ENCODE measurements around the gene ST6GALNAC6. TPM values are rescaled to one million over a fixed set of nuclear protein-coding genes. Genes with fewer than 3 reads are reported as not detected.

ST6GALNAC6 gene
- total and polyA plus RNA-seq, 2 of the 8 experiments (the other 6 are each of a cell fraction or from before 2014, with no cell fraction given): 43.7 to 64.4 TPM

DNA sequence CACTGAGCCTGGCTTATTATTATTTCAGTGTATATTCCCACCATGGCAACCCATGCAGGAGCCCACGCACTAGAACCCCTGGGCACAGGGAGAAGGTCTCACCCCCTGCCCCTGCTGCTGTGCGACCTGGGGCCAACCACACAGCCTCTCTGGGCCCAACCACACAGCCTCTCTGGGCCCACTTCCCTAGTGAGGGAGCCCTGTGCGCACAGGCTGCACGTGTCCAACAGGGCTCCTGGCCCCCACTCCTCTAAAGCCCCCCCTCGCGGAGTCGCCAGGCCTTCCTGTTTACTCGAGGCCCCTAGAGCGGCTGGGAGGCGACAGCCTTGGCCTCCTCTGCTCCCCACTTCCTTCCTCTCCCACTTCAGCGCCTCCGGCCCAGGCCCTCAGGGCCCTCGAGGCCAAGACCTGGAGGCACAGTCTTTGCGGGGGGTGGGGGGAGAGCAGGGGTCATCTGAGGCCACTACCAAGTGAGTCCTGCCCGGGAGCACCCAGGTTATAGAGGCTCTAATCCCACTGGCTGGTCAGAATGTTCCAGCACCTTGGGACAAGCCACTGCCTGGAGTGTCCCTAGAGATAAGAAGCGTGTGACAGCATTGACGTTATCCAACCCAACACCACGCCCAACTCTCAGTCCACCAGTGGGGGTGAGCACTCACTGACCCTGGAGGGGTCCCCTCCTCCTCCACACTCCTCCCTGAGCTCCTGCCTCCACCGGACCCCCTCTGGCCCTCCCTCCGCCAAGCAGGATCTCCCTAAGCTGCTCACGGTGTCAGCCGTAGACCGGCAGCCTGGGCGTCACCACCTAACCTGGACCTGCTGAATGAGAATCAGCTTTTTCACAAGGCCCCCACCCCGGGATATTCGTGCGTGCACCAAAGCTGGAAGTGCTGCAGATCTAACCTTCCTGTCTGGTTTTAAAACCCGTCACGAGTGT, 37.1 kb downstream of the ST6GALNAC6 start (continued):
- TF ChIP-seq NRF1 (IDR thresholded peaks at IDR 0.05; ENCODE audit: low read depth, low read length) (no peak), SIRT6 (IDR thresholded peaks at IDR 0.05; ENCODE audit: low read length) (no peak)
- TF ChIP-seq, protein P1, sequence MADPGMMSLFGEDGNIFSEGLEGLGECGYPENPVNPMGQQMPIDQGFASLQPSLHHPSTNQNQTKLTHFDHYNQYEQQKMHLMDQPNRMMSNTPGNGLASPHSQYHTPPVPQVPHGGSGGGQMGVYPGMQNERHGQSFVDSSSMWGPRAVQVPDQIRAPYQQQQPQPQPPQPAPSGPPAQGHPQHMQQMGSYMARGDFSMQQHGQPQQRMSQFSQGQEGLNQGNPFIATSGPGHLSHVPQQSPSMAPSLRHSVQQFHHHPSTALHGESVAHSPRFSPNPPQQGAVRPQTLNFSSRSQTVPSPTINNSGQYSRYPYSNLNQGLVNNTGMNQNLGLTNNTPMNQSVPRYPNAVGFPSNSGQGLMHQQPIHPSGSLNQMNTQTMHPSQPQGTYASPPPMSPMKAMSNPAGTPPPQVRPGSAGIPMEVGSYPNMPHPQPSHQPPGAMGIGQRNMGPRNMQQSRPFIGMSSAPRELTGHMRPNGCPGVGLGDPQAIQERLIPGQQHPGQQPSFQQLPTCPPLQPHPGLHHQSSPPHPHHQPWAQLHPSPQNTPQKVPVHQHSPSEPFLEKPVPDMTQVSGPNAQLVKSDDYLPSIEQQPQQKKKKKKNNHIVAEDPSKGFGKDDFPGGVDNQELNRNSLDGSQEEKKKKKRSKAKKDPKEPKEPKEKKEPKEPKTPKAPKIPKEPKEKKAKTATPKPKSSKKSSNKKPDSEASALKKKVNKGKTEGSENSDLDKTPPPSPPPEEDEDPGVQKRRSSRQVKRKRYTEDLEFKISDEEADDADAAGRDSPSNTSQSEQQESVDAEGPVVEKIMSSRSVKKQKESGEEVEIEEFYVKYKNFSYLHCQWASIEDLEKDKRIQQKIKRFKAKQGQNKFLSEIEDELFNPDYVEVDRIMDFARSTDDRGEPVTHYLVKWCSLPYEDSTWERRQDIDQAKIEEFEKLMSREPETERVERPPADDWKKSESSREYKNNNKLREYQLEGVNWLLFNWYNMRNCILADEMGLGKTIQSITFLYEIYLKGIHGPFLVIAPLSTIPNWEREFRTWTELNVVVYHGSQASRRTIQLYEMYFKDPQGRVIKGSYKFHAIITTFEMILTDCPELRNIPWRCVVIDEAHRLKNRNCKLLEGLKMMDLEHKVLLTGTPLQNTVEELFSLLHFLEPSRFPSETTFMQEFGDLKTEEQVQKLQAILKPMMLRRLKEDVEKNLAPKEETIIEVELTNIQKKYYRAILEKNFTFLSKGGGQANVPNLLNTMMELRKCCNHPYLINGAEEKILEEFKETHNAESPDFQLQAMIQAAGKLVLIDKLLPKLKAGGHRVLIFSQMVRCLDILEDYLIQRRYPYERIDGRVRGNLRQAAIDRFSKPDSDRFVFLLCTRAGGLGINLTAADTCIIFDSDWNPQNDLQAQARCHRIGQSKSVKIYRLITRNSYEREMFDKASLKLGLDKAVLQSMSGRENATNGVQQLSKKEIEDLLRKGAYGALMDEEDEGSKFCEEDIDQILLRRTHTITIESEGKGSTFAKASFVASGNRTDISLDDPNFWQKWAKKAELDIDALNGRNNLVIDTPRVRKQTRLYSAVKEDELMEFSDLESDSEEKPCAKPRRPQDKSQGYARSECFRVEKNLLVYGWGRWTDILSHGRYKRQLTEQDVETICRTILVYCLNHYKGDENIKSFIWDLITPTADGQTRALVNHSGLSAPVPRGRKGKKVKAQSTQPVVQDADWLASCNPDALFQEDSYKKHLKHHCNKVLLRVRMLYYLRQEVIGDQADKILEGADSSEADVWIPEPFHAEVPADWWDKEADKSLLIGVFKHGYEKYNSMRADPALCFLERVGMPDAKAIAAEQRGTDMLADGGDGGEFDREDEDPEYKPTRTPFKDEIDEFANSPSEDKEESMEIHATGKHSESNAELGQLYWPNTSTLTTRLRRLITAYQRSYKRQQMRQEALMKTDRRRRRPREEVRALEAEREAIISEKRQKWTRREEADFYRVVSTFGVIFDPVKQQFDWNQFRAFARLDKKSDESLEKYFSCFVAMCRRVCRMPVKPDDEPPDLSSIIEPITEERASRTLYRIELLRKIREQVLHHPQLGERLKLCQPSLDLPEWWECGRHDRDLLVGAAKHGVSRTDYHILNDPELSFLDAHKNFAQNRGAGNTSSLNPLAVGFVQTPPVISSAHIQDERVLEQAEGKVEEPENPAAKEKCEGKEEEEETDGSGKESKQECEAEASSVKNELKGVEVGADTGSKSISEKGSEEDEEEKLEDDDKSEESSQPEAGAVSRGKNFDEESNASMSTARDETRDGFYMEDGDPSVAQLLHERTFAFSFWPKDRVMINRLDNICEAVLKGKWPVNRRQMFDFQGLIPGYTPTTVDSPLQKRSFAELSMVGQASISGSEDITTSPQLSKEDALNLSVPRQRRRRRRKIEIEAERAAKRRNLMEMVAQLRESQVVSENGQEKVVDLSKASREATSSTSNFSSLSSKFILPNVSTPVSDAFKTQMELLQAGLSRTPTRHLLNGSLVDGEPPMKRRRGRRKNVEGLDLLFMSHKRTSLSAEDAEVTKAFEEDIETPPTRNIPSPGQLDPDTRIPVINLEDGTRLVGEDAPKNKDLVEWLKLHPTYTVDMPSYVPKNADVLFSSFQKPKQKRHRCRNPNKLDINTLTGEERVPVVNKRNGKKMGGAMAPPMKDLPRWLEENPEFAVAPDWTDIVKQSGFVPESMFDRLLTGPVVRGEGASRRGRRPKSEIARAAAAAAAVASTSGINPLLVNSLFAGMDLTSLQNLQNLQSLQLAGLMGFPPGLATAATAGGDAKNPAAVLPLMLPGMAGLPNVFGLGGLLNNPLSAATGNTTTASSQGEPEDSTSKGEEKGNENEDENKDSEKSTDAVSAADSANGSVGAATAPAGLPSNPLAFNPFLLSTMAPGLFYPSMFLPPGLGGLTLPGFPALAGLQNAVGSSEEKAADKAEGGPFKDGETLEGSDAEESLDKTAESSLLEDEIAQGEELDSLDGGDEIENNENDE (IDR thresholded peaks at IDR 0.05; ENCODE audit: insufficient replicate concordance, low read length): no peak
- TF ChIP-seq, protein P2, sequence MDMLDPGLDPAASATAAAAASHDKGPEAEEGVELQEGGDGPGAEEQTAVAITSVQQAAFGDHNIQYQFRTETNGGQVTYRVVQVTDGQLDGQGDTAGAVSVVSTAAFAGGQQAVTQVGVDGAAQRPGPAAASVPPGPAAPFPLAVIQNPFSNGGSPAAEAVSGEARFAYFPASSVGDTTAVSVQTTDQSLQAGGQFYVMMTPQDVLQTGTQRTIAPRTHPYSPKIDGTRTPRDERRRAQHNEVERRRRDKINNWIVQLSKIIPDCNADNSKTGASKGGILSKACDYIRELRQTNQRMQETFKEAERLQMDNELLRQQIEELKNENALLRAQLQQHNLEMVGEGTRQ (IDR thresholded peaks at IDR 0.05; ENCODE audit: low read length): no peak
